GM19372 (cell line): Measurements from ENCODE around the gene SBDS.

ENCODE experiments used
- ATAC-seq: cut with Tn5 transposase; IDR thresholded peaks from one replicate; pipeline ENCODE4 v1.9.1; 2021; ENCODE audit warnings: mild to moderate bottlenecking, low read depth, moderate library complexity; ENCODE audit not compliant: unreplicated experiment

SBDS gene

GRCh38 chr7:66948480-66949109 is 46.8 kb downstream of the SBDS start:
- no peak for ATAC-seq

- ATAC-seq, result no peak
Measured at GRCh38 chr7:66946545-66946944, 48.8 kb downstream of the SBDS start.

GRCh38 chr7:66939325-66939724 is 56.1 kb downstream of the SBDS start:
- ATAC-seq, result no peak

- ATAC-seq, result no peak
Measured at GRCh38 chr7:66937940-66938339, 57.4 kb downstream of the SBDS start.
